ENCODE measurements around the gene ZBTB45.
A peak's percentile ranks its signal among the peaks of the same experiment; 100 is the strongest.

Gene ZBTB45

GRCh38 chr19:58480831-58481230 is 38.8 kb downstream of the ZBTB45 start:
- H3K4me3 ChIP-seq (ENCODE audit: insufficient read depth, low read depth, low read length), result no peak overlapping the region

GRCh38 chr19:58480481-58480830 is 39.2 kb downstream of the ZBTB45 start:
- WGBS, 2 experiments, result 96% methylated on average over 20 of the region's 20 CpGs
- Histone ChIP-seq H3K4me3 (ENCODE audit: insufficient read depth, low read depth, low read length) (no peak overlapping the region), H3K27me3 (ENCODE audit: control insufficient read depth, insufficient read depth, low read length, poor library complexity, severe bottlenecking) (no peaks in the 10 kb centered on the region), H3K4me1 (ENCODE audit: control insufficient read depth, insufficient read depth, low read length) (no peaks in the 10 kb centered on the region), H3K36me3 (ENCODE audit: control insufficient read depth, insufficient read depth, low read length) (no peaks in the 10 kb centered on the region), H3K9me3 (ENCODE audit: control insufficient read depth, low read length) (no peaks in the 10 kb centered on the region), H3K27ac (ENCODE audit: insufficient read depth, low read depth, low read length, poor library complexity, severe bottlenecking) (no peak overlapping the region)

More at GRCh38 chr19:58480831-58481230, 38.8 kb downstream of the ZBTB45 start:
- 81 to 84% methylated on average over 2 of the region's 2 CpGs for WGBS, 2 experiments
- no peaks in the 10 kb centered on the region for H3K36me3 ChIP-seq (ENCODE audit: control insufficient read depth, insufficient read depth, low read length)
- no peak overlapping the region for H3K27ac ChIP-seq (ENCODE audit: insufficient read depth, low read depth, low read length, poor library complexity, severe bottlenecking)
- no peaks in the 10 kb centered on the region for H3K9me3 ChIP-seq (ENCODE audit: control insufficient read depth, low read length)
- no peaks in the 10 kb centered on the region for H3K27me3 ChIP-seq (ENCODE audit: control insufficient read depth, insufficient read depth, low read length, poor library complexity, severe bottlenecking)
- no peaks in the 10 kb centered on the region for H3K4me1 ChIP-seq (ENCODE audit: control insufficient read depth, insufficient read depth, low read length)

GRCh38 chr19:58479736-58480480 is 39.7 kb downstream of the ZBTB45 start:
- Histone ChIP-seq H3K27ac (ENCODE audit: insufficient read depth, low read depth, low read length, poor library complexity, severe bottlenecking) (no peak overlapping the region), H3K9me3 (ENCODE audit: control insufficient read depth, low read length) (no peaks in the 10 kb centered on the region), H3K27me3 (ENCODE audit: control insufficient read depth, insufficient read depth, low read length, poor library complexity, severe bottlenecking) (no peaks in the 10 kb centered on the region), H3K36me3 (ENCODE audit: control insufficient read depth, insufficient read depth, low read length) (no peaks in the 10 kb centered on the region), H3K4me1 (ENCODE audit: control insufficient read depth, insufficient read depth, low read length) (no peaks in the 10 kb centered on the region), H3K4me3 (ENCODE audit: insufficient read depth, low read depth, low read length) (no peak overlapping the region)
- WGBS, 2 experiments, result 89 to 93% methylated on average over 28 of the region's 28 CpGs

GRCh38 chr19:58479303-58479702 is 40.3 kb downstream of the ZBTB45 start:
- H3K27ac ChIP-seq (ENCODE audit: insufficient read depth, low read depth, low read length, poor library complexity, severe bottlenecking), result no peak overlapping the region
- 93 to 94% methylated on average over 7 of the region's 7 CpGs for WGBS, 2 experiments

GRCh38 chr19:58477871-58478270 is 41.7 kb downstream of the ZBTB45 start:
- Histone ChIP-seq H3K27ac (ENCODE audit: insufficient read depth, low read depth, low read length, poor library complexity, severe bottlenecking) (no peak overlapping the region), H3K4me3 (ENCODE audit: insufficient read depth, low read depth, low read length) (no peak overlapping the region), H3K36me3 (ENCODE audit: control insufficient read depth, insufficient read depth, low read length) (no peaks in the 10 kb centered on the region), H3K4me1 (ENCODE audit: control insufficient read depth, insufficient read depth, low read length) (no peaks in the 10 kb centered on the region), H3K9me3 (ENCODE audit: control insufficient read depth, low read length) (no peaks in the 10 kb centered on the region), H3K27me3 (ENCODE audit: control insufficient read depth, insufficient read depth, low read length, poor library complexity, severe bottlenecking) (no peaks in the 10 kb centered on the region)
- 89 to 100% methylated on average over 1 of the region's 1 CpG for WGBS, 2 experiments

More at GRCh38 chr19:58479303-58479702, 40.3 kb downstream of the ZBTB45 start:
- Histone ChIP-seq H3K4me1 (ENCODE audit: control insufficient read depth, insufficient read depth, low read length) (no peaks in the 10 kb centered on the region), H3K27me3 (ENCODE audit: control insufficient read depth, insufficient read depth, low read length, poor library complexity, severe bottlenecking) (no peaks in the 10 kb centered on the region), H3K4me3 (ENCODE audit: insufficient read depth, low read depth, low read length) (no peak overlapping the region), H3K9me3 (ENCODE audit: control insufficient read depth, low read length) (no peaks in the 10 kb centered on the region), H3K36me3 (ENCODE audit: control insufficient read depth, insufficient read depth, low read length) (no peaks in the 10 kb centered on the region)

- WGBS, 2 experiments, result 91 to 93% methylated on average over 15 of the region's 15 CpGs
- H3K27me3 ChIP-seq (ENCODE audit: control insufficient read depth, insufficient read depth, low read length, poor library complexity, severe bottlenecking), result no peaks in the 10 kb centered on the region
- H3K36me3 ChIP-seq (ENCODE audit: control insufficient read depth, insufficient read depth, low read length), result no peaks in the 10 kb centered on the region
- no peaks in the 10 kb centered on the region for H3K9me3 ChIP-seq (ENCODE audit: control insufficient read depth, low read length)
- peak overlapping the region; percentile 72 for H3K4me3 ChIP-seq (ENCODE audit: insufficient read depth, low read depth, low read length)
- H3K27ac ChIP-seq (ENCODE audit: insufficient read depth, low read depth, low read length, poor library complexity, severe bottlenecking), result no peak overlapping the region
- H3K4me1 ChIP-seq (ENCODE audit: control insufficient read depth, insufficient read depth, low read length), result no peaks in the 10 kb centered on the region
Measured at GRCh38 chr19:58477130-58477529, 42.5 kb downstream of the ZBTB45 start.

GRCh38 chr19:58476498-58477015 is 43.1 kb downstream of the ZBTB45 start:
- no peaks in the 10 kb centered on the region for H3K4me1 ChIP-seq (ENCODE audit: control insufficient read depth, insufficient read depth, low read length)
- H3K4me3 ChIP-seq (ENCODE audit: insufficient read depth, low read depth, low read length), result peak overlapping the region; percentile 72
- H3K9me3 ChIP-seq (ENCODE audit: control insufficient read depth, low read length), result no peaks in the 10 kb centered on the region
- H3K36me3 ChIP-seq (ENCODE audit: control insufficient read depth, insufficient read depth, low read length), result no peaks in the 10 kb centered on the region
- H3K27ac ChIP-seq (ENCODE audit: insufficient read depth, low read depth, low read length, poor library complexity, severe bottlenecking), result peak overlapping the region; percentile 64
- WGBS, 2 experiments, result 11 to 12% methylated on average over 27 of the region's 27 CpGs
- no peaks in the 10 kb centered on the region for H3K27me3 ChIP-seq (ENCODE audit: control insufficient read depth, insufficient read depth, low read length, poor library complexity, severe bottlenecking)

- H3K4me1 ChIP-seq (ENCODE audit: control insufficient read depth, insufficient read depth, low read length), result no peaks in the 10 kb centered on the region
- H3K36me3 ChIP-seq (ENCODE audit: control insufficient read depth, insufficient read depth, low read length), result no peaks in the 10 kb centered on the region
- 0% methylated on average over 64 of the region's 64 CpGs for WGBS, 2 experiments
- H3K27ac ChIP-seq (ENCODE audit: insufficient read depth, low read depth, low read length, poor library complexity, severe bottlenecking), result peak within 1 kb of the TSS; percentile 82
- peak within 1 kb of the TSS; percentile 72 for H3K4me3 ChIP-seq (ENCODE audit: insufficient read depth, low read depth, low read length)
- H3K27me3 ChIP-seq (ENCODE audit: control insufficient read depth, insufficient read depth, low read length, poor library complexity, severe bottlenecking), result no peaks in the 10 kb centered on the region
- no peaks in the 10 kb centered on the region for H3K9me3 ChIP-seq (ENCODE audit: control insufficient read depth, low read length)
Measured at GRCh38 chr19:58475714-58476497, 43.7 kb downstream of the ZBTB45 start, which contains the start of gene ZNF446. ZNF446 (plus strand) TSS chr19:58476352; CDS start chr19:58477219, 867 bp downstream.

GRCh38 chr19:58474997-58475713 is 44.5 kb downstream of the ZBTB45 start:
- Histone ChIP-seq H3K27me3 (ENCODE audit: control insufficient read depth, insufficient read depth, low read length, poor library complexity, severe bottlenecking) (no peaks in the 10 kb centered on the region), H3K27ac (ENCODE audit: insufficient read depth, low read depth, low read length, poor library complexity, severe bottlenecking) (peak overlapping the region; percentile 82), H3K4me3 (ENCODE audit: insufficient read depth, low read depth, low read length) (peak overlapping the region; percentile 72), H3K36me3 (ENCODE audit: control insufficient read depth, insufficient read depth, low read length) (no peaks in the 10 kb centered on the region), H3K9me3 (ENCODE audit: control insufficient read depth, low read length) (no peaks in the 10 kb centered on the region), H3K4me1 (ENCODE audit: control insufficient read depth, insufficient read depth, low read length) (no peaks in the 10 kb centered on the region)
- 31 to 32% methylated on average over 27 of the region's 27 CpGs for WGBS, 2 experiments

All from ectodermal cell (in vitro differentiated cells).